Esophagus squamous epithelium (tissue), 4 donors: ENCODE data around the gene C1orf74.

Experiments
- POLR2A ChIP-seq, 4 donors: fragments of 450-650 bp; IDR thresholded peaks; one replicate each; pipeline ENCODE4 v1.6.1; 2017; ENCODE audit warnings: antibody characterized with exemption in 4 of 4, mild to moderate bottlenecking in 4 of 4, moderate library complexity in 3 of 4
- TF ChIP-seq, protein P1 (sequence below), 6 experiments: fragments of 450-650 bp in 4 of 6; fragments of 200-600 bp in 2 of 6; sonication (generic) in 2 of 6; IDR thresholded peaks; one replicate each; pipeline ENCODE4 v1.5.1; 2016 to 2019; ENCODE audit warnings: antibody characterized with exemption in 6 of 6, mild to moderate bottlenecking in 4 of 6, moderate library complexity in 4 of 6

DNA sequence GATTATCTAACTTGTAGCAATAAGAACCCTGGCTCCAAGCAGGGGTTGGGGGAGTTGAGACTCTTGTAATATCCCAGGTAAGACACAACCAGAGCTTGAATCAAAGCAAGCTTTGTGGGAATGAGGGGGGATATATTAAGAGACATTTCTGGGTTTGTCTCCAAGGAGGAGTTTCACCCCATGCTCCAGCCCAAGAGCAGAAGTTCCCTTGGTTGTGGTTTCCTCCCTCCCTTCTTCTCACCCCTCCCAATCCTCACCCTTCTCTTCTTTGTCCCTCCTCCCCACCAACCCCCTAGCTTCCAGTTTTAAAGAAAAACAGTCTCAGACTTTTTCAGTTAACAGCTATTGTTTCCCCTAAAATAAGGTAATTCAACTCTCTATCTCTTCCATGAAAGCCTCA, 16.7 kb downstream of the C1orf74 start:
- TF ChIP-seq, protein P1, sequence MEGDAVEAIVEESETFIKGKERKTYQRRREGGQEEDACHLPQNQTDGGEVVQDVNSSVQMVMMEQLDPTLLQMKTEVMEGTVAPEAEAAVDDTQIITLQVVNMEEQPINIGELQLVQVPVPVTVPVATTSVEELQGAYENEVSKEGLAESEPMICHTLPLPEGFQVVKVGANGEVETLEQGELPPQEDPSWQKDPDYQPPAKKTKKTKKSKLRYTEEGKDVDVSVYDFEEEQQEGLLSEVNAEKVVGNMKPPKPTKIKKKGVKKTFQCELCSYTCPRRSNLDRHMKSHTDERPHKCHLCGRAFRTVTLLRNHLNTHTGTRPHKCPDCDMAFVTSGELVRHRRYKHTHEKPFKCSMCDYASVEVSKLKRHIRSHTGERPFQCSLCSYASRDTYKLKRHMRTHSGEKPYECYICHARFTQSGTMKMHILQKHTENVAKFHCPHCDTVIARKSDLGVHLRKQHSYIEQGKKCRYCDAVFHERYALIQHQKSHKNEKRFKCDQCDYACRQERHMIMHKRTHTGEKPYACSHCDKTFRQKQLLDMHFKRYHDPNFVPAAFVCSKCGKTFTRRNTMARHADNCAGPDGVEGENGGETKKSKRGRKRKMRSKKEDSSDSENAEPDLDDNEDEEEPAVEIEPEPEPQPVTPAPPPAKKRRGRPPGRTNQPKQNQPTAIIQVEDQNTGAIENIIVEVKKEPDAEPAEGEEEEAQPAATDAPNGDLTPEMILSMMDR (IDR thresholded peaks at IDR 0.05) = no peak
- TF ChIP-seq POLR2A (IDR thresholded peaks at IDR 0.05) = no peak
